Stomach (tissue), 4 donors: Measurements from ENCODE around the gene VCL.

Source experiments
- CTCF ChIP-seq, 7 experiments: fragments of 450-650 bp in 4 of 7; fragments of 200-600 bp in 3 of 7; sonication (generic) in 3 of 7; IDR thresholded peaks; one replicate each; pipeline ENCODE4 v1.5.1; 2016 to 2019; ENCODE audit warnings: antibody characterized with exemption in 7 of 7, control low read depth in 2 of 7, mild to moderate bottlenecking in 1 of 7
- EP300 ChIP-seq: sonication (generic); formaldehyde crosslinking; IDR thresholded peaks from one replicate; pipeline ENCODE4 v1.6.1; 2017; ENCODE audit warnings: antibody characterized with exemption
- POLR2A ChIP-seq, 4 donors: fragments of 450-650 bp; IDR thresholded peaks; one replicate each; pipeline ENCODE4 v1.6.1; 2016; ENCODE audit warnings: antibody characterized with exemption in 4 of 4, control low read depth in 2 of 4, mild to moderate bottlenecking in 1 of 4, moderate library complexity in 1 of 4
- POLR2AphosphoS5 ChIP-seq, 3 donors: sonication (generic); formaldehyde crosslinking; IDR thresholded peaks; one replicate each; pipeline ENCODE4 v1.6.1; 2016; ENCODE audit warnings: antibody characterized with exemption in 3 of 3

GRCh38 chr10:73979809-73980433 lies 18.0 kb upstream of the VCL start:
- no peak for TF ChIP-seq POLR2AphosphoS5 (IDR thresholded peaks at IDR 0.05)
- no peak for TF ChIP-seq CTCF (IDR thresholded peaks at IDR 0.05)
- TF ChIP-seq POLR2A (IDR thresholded peaks at IDR 0.05): no peak
- TF ChIP-seq EP300: no peak
